WI38 (cell line): ENCODE results near the gene UNC79.

Experiments used
- H3K4me3 ChIP-seq: 2 replicates; pipeline ENCODE4 v1.5.1; 2011; ENCODE audit warnings: low read depth, mild to moderate bottlenecking, control low read depth, low read length
- CTCF ChIP-seq: IDR thresholded peaks from 2 replicates; pipeline ENCODE4 v1.5.1; 2012; ENCODE audit warnings: low read depth, mild to moderate bottlenecking, control low read depth, low read length

The UNC79 gene

GRCh38 chr14:93638790-93639189 is 208.1 kb downstream of the UNC79 start:
- TF ChIP-seq CTCF: no peak

GRCh38 chr14:93643127-93643526 is 212.4 kb downstream of the UNC79 start:
- H3K4me3 ChIP-seq: no peak overlapping the region
- no peak for TF ChIP-seq CTCF

More at GRCh38 chr14:93638790-93639189, 208.1 kb downstream of the UNC79 start:
- no peak overlapping the region for H3K4me3 ChIP-seq

GRCh38 chr14:93643676-93644075 is 212.9 kb downstream of the UNC79 start:
- TF ChIP-seq CTCF: no peak

GRCh38 chr14:93645200-93645599 is 214.5 kb downstream of the UNC79 start:
- H3K4me3 ChIP-seq: no peak overlapping the region
- TF ChIP-seq CTCF: no peak

More at GRCh38 chr14:93643676-93644075, 212.9 kb downstream of the UNC79 start:
- no peak overlapping the region for H3K4me3 ChIP-seq

GRCh38 chr14:93648440-93649168 is 217.9 kb downstream of the UNC79 start:
- TF ChIP-seq CTCF: no peak
- H3K4me3 ChIP-seq: no peak overlapping the region

- no peak for TF ChIP-seq CTCF
- H3K4me3 ChIP-seq: no peak overlapping the region
These were observed 223.9 kb downstream of the UNC79 start for GRCh38 chr14:93654599-93654998.

- no peak overlapping the region for H3K4me3 ChIP-seq
- no peak for TF ChIP-seq CTCF
These were observed 224.5 kb downstream of the UNC79 start for GRCh38 chr14:93655078-93655750.
